PC-3 (cell line): ENCODE measurements around the gene C6orf89. TPM values are rescaled to one million over a fixed set of nuclear protein-coding genes. Genes with fewer than 3 reads are reported as not detected.

Source experiments
- ATAC-seq: fragments of 200-7000 bp; cut with Tn5 transposase; 2 replicates; pipeline ENCODE4 v1.9.1; 2020; ENCODE audit warnings: mild to moderate bottlenecking, moderate library complexity
- BruUV-seq: library from RNA; stranded (reverse); fragments of 400-500 nt; replicated peaks from 2 replicates; lab custom pipeline; 2021; lab: Mats Ljungman, UMichigan
- CTCF ChIA-PET: fragments of 300-600 bp; sonication (Branson Sonifier 250); formaldehyde crosslinking; loops from one replicate; lab custom pipeline; 2022; ENCODE audit warnings: antibody characterized with exemption; lab: Charles Lee
- POLR2A ChIA-PET: fragments of 300-600 bp; sonication (Branson Sonifier 250); formaldehyde crosslinking; loops from one replicate; lab custom pipeline; 2022; ENCODE audit warnings: antibody characterized with exemption; ENCODE audit not compliant: unreplicated experiment; lab: Charles Lee
- DNase-seq: peaks from one replicate; pipeline ENCODE4 v3.0.0-alpha.2; 2015
- H2AFZ ChIP-seq: fragments of 300-600 bp; sonication (generic); 2 replicates; pipeline ENCODE4 v1.6.0; 2016; ENCODE audit warnings: antibody characterized with exemption, low read length
- H3F3A ChIP-seq: fragments of 300-600 bp; sonication (generic); one replicate; pipeline ENCODE4 v1.6.0; 2017; ENCODE audit warnings: antibody characterized with exemption, low read length, control low read depth, mild to moderate bottlenecking; ENCODE audit not compliant: unreplicated experiment
- H3K27ac ChIP-seq: fragments of 300-600 bp; sonication (generic); 2 replicates; pipeline ENCODE4 v1.5.1; 2016; ENCODE audit warnings: mild to moderate bottlenecking, low read length
- H3K27me3 ChIP-seq: fragments of 300-600 bp; sonication (generic); 2 replicates; pipeline ENCODE4 v1.6.1; 2016; ENCODE audit warnings: low read length, mixed read lengths
- H3K36me3 ChIP-seq: fragments of 300-600 bp; sonication (generic); 2 replicates; pipeline ENCODE4 v1.6.1; 2016; ENCODE audit warnings: low read depth, mixed run types, low read length, mixed read lengths
- H3K4me1 ChIP-seq: fragments of 300-600 bp; sonication (generic); 2 replicates; pipeline ENCODE4 v1.5.1; 2016; ENCODE audit warnings: low read length; ENCODE audit not compliant: insufficient read depth
- H3K4me2 ChIP-seq: fragments of 300-600 bp; sonication (generic); 2 replicates; pipeline ENCODE4 v1.6.0; 2016; ENCODE audit warnings: low read length
- H3K4me3 ChIP-seq: fragments of 300-600 bp; sonication (generic); 2 replicates; pipeline ENCODE4 v1.5.1; 2016; ENCODE audit warnings: mild to moderate bottlenecking, low read length, mixed read lengths
- H3K79me2 ChIP-seq: fragments of 300-600 bp; sonication (generic); 2 replicates; pipeline ENCODE4 v1.6.1; 2017; ENCODE audit warnings: low read length, mixed read lengths
- H3K9ac ChIP-seq: fragments of 300-600 bp; sonication (generic); 2 replicates; pipeline ENCODE4 v1.6.0; 2016; ENCODE audit warnings: mild to moderate bottlenecking, low read length
- H3K9me2 ChIP-seq: fragments of 300-600 bp; sonication (generic); replicated peaks from 2 replicates; pipeline ENCODE4 v1.6.1; 2016; ENCODE audit warnings: mixed run types, low read length, mixed read lengths
- H3K9me3 ChIP-seq: fragments of 300-600 bp; sonication (generic); 2 replicates; pipeline ENCODE4 v1.6.1; 2016; ENCODE audit warnings: low read length, mixed read lengths
- H4K20me1 ChIP-seq: fragments of 300-600 bp; sonication (generic); 2 replicates; pipeline ENCODE4 v1.6.1; 2016; ENCODE audit warnings: low read length, mixed read lengths
- EZH2 ChIP-seq: fragments of 300-600 bp; sonication (generic); IDR thresholded peaks from one replicate; pipeline ENCODE4 v1.6.1; 2017; ENCODE audit warnings: antibody characterized with exemption, mild to moderate bottlenecking, low read length; ENCODE audit not compliant: unreplicated experiment
- EZH2phosphoT487 ChIP-seq: fragments of 300-600 bp; sonication (generic); IDR thresholded peaks from 2 replicates; pipeline ENCODE4 v1.6.1; 2018; ENCODE audit warnings: mild to moderate bottlenecking, antibody characterized with exemption, low read length, borderline replicate concordance
- intact Hi-C: fragments of 100-400 bp; cut with micrococcal nuclease; formaldehyde crosslinking; loops from 2 replicates; pipeline ENCODE4 v1.9.0; 2023
- total RNA-seq: library from RNA; depleted of rRNA; stranded (reverse); fragments of >200 nt; gene quantifications from 2 replicates; pipeline ENCODE4 v1.2.3, GENCODE V29; 2014
- TF ChIP-seq, protein P1 (sequence below): fragments of 300-600 bp; sonication (generic); conservative IDR thresholded peaks from 2 replicates; pipeline ENCODE4 v1.5.1; 2017; ENCODE audit warnings: antibody characterized with exemption, low read depth, mild to moderate bottlenecking, low read length

C6orf89 gene
- total RNA-seq, 1 experiment from 2014 or later: 27.8 TPM

GRCh38 chr6:36933519-36933918 is 47.8 kb downstream of the C6orf89 start:
- intact Hi-C loops: no loop called here
- no TSS peak for BruUV-seq
- DNase-seq (no peak), ATAC-seq (no peak)
- H3K27ac ChIP-seq: no peak overlapping the region
- no peak overlapping the region for H3K4me3 ChIP-seq
- H3K9me2 ChIP-seq: no peaks in the 10 kb centered on the region
- no peak overlapping the region for H3K4me2 ChIP-seq
- no peaks in the 10 kb centered on the region for H3K79me2 ChIP-seq
- H3F3A ChIP-seq: peaks cover 3% of the 10 kb centered on the region
- TF ChIP-seq EZH2phosphoT487: no peak
- ChIA-PET CTCF (no interaction called here), POLR2A (no interaction called here)
- no peaks in the 10 kb centered on the region for H3K9me3 ChIP-seq
- H3K36me3 ChIP-seq: no peaks in the 10 kb centered on the region
- H3K9ac ChIP-seq: no peak overlapping the region
- H3K27me3 ChIP-seq: no peaks in the 10 kb centered on the region
- H3K4me1 ChIP-seq: peaks cover 23% of the 10 kb centered on the region
- H4K20me1 ChIP-seq: no peaks in the 10 kb centered on the region
- no peak overlapping the region for H2AFZ ChIP-seq

- BruUV-seq: no TSS peak
- Histone ChIP-seq H3K27me3 (no peaks in the 10 kb centered on the region), H3K4me2 (no peak overlapping the region), H3K9me2 (no peaks in the 10 kb centered on the region), H3K27ac (no peak overlapping the region), H3K9me3 (no peaks in the 10 kb centered on the region), H3K79me2 (no peaks in the 10 kb centered on the region), H3K4me3 (no peak overlapping the region), H3K4me1 (peaks cover 14% of the 10 kb centered on the region), H3F3A (no peaks in the 10 kb centered on the region), H3K36me3 (no peaks in the 10 kb centered on the region), H2AFZ (no peak overlapping the region), H4K20me1 (no peaks in the 10 kb centered on the region), H3K9ac (no peak overlapping the region)
- ChIA-PET CTCF (no interaction called here), POLR2A (no interaction called here)
- DNase-seq (no peak), ATAC-seq (no peak)
- intact Hi-C loops: no loop called here
- TF ChIP-seq EZH2 (no peak), EZH2phosphoT487 (no peak)
- TF ChIP-seq, protein P1, sequence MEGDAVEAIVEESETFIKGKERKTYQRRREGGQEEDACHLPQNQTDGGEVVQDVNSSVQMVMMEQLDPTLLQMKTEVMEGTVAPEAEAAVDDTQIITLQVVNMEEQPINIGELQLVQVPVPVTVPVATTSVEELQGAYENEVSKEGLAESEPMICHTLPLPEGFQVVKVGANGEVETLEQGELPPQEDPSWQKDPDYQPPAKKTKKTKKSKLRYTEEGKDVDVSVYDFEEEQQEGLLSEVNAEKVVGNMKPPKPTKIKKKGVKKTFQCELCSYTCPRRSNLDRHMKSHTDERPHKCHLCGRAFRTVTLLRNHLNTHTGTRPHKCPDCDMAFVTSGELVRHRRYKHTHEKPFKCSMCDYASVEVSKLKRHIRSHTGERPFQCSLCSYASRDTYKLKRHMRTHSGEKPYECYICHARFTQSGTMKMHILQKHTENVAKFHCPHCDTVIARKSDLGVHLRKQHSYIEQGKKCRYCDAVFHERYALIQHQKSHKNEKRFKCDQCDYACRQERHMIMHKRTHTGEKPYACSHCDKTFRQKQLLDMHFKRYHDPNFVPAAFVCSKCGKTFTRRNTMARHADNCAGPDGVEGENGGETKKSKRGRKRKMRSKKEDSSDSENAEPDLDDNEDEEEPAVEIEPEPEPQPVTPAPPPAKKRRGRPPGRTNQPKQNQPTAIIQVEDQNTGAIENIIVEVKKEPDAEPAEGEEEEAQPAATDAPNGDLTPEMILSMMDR: no peak
Observed at GRCh38 chr6:36934901-36935300, 49.1 kb downstream of the C6orf89 start.

DNA sequence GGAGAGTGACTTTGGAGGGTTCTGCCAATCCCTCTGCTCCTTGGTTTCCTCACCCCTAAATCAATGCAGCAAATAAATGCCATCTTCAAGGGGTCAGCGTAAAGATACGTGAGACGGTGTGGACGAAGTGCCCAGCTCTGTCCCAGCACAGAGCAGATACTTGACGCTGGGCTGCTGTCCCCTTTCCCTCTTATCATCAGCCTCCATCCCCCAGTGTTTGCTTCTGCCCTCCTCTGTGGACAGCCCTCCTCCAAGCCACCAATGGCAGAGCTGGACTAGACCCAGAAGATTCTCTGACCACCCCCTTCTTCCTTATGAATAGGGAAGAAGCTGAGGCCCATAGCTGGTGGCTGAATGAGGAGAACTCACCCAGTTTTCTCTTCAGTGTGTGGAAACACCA is 51.1 kb downstream of the C6orf89 start:
- no peak for TF ChIP-seq EZH2phosphoT487
- TF ChIP-seq EZH2: no peak
- TF ChIP-seq, protein P1: no peak
- ChIA-PET POLR2A (no interaction called here), CTCF (no interaction called here)
- ATAC-seq (no peak), DNase-seq (no peak)
- no peak overlapping the region for H2AFZ ChIP-seq
- H3K79me2 ChIP-seq: no peaks in the 10 kb centered on the region
- H4K20me1 ChIP-seq: no peaks in the 10 kb centered on the region
- H3K36me3 ChIP-seq: no peaks in the 10 kb centered on the region
- intact Hi-C loops: no loop called here
- no peaks in the 10 kb centered on the region for H3K27me3 ChIP-seq
- H3K9ac ChIP-seq: no peak overlapping the region
- no TSS peak for BruUV-seq
- no peak overlapping the region for H3K27ac ChIP-seq
- H3K9me3 ChIP-seq: no peaks in the 10 kb centered on the region
- no peak overlapping the region for H3K4me2 ChIP-seq
- H3K4me1 ChIP-seq: peaks cover 12% of the 10 kb centered on the region
- no peaks in the 10 kb centered on the region for H3K9me2 ChIP-seq
- no peaks in the 10 kb centered on the region for H3F3A ChIP-seq
- no peak overlapping the region for H3K4me3 ChIP-seq
